NCI-H748 (cell line): ENCODE measurements around the gene MTFMT.
"Not testable (repeated sequence)": the region's sequence is repeated elsewhere in the genome, so short reads cannot be mapped to it uniquely, and the experiment has no call there.

ENCODE experiments used
- DNase-seq: peaks from one replicate; lab custom pipeline; 2025; ENCODE audit not compliant: unreplicated experiment; lab: John Stamatoyannopoulos, UW

Gene MTFMT

DNA sequence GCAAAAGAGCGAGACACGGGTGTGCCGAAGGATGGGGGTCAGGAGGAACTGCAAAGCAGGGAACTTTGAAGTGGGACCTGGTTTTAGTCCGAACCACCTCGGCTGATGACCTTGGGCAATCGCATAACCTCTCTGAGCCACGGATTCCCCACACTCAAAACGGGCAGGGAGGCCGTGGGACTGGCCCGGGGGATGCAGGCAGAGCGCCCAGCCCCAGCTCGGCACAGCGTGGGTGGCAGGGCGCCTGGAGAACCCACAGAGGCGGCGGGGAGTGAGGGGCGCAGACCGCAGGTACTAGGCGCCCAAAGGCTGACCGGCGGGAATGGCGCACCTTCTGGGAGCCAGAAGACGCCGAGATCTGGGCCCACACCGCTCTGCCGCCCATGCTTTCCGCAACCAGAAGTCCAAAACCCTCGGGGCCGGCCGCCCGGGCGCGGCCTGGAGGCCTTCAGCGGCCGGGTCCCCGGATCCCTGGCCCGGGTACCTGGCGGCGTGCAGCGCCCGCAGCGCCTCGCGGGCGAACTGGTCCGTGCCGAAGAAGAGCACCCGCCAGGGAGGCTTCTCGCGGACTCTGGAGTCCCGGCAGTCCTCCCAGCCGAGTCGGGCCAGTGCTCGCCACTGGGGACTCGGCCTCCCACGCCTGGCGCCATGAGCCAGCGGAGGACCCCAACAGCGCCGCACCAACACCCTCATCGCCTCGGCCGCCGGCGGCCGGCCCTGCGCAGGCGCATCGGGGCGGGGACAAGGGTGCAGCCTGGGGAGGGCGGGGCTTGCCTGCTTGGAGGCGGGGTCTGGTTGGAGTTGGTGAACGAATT lies at the start of gene MTFMT:
MTFMT (minus strand) TSS at position 719 of the 815 bp plus-strand sequence; CDS start at position 693, 26 bp downstream.
- DNase-seq, result peak; percentile 84

- no peak for DNase-seq
Measured at GRCh38 chr15:65077981-65078352, 48.5 kb upstream of the MTFMT start.

GRCh38 chr15:65077291-65077980 lies 48.0 kb upstream of the MTFMT start:
- no peak for DNase-seq

- no peak for DNase-seq
Measured at GRCh38 chr15:65076486-65077290, 47.2 kb upstream of the MTFMT start, which contains the start of gene KBTBD13. Gene KBTBD13, plus strand, starts transcription at chr15:65076746. Its CDS starts 70 bp downstream, at chr15:65076816.

- not testable (repeated sequence) for DNase-seq
Measured at GRCh38 chr15:65075607-65076395, 46.4 kb upstream of the MTFMT start.

GRCh38 chr15:65074946-65075345 lies 45.5 kb upstream of the MTFMT start:
- not testable (repeated sequence) for DNase-seq

- no peak for DNase-seq
Measured at GRCh38 chr15:65072617-65073016, 43.2 kb upstream of the MTFMT start.

GRCh38 chr15:65072027-65072426 lies 42.6 kb upstream of the MTFMT start:
- no peak for DNase-seq

DNA sequence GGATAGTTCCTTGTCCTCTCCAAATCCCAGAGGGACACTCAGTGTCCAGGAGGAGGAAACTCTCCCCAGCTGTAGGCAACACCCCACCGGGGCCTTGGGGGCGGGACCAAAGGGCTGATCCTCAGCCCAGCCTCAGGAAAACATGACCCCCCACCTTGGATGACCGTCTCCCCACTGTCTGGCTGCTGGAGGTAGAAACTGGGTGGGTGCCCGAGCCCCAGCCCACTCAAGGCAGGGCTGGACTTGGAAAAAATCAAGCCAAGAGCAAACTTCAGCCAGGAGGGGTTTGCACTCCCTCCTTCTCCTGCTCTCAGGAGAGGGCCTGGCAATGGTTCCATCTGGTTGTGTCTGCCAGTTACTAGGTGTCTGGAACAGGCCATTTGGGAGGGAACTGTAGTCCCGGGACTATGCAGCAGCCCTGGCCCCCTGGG lies 42.0 kb upstream of the MTFMT start:
- DNase-seq, result no peak

GRCh38 chr15:65069779-65070546 lies 40.5 kb upstream of the MTFMT start:
- DNase-seq, result no peak

- DNase-seq, result no peak
Measured at GRCh38 chr15:65069179-65069578, 39.7 kb upstream of the MTFMT start.

DNA sequence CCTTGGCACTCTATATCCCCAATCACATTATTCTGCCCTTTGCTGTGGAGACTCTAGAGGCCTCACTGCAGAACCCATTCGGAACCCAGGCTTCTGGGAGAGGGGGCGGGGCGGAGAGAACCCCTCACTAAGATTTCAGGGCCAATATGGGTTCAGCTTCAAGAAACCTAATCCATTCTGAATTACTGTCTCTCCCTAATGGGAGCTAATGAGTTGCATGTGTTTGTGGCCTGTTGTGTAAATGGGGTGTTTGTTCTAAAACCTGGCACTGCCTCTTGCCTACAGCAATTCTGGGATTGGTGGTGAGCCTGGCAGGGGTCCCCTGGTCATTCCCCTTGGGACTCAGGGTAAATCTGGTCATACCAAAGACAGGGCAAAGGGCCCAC lies 39.0 kb upstream of the MTFMT start:
- DNase-seq, result no peak

DNA sequence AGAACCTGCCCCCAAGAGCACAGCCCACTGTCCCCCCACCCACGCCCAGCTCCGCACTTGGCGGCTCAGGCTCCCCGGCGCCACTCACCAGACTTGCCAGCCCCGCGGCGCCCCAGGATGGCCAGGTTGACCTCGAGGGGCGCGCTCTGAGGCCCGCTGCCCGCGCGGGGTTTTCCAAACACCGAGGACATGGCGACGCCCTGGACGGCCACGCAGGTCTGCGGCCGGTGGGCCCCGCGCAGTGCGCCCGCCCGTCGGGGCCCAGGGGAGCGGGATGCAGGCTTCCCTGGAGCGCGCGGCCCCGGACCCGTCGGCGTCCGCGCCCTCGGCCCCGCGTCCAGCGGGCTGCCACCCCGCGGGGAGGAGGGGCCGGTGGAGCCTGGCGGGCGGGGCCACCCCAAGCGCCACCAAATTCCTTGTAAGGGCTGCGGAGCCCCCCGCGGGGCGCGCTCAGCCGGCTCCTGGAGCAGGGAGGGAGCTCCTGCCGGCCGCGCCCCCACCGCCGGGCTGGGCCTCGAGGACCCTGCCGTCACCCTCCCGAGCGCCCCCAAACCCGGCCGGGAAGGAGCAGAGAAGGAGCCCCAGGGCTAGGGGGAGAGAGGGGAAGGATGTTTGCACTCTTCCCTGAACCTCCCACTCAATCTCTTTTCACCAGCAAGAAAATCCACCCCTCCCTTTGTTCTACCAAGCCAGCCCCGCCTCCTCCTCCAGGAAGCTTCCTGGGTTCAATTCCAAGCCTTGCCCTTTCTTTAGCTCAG lies 38.4 kb upstream of the MTFMT start, which contains the start of gene RASL12:
RASL12 (minus strand) TSS at position 347 of the 758 bp plus-strand sequence; CDS start at position 191, 156 bp downstream.
- no peak for DNase-seq

DNA sequence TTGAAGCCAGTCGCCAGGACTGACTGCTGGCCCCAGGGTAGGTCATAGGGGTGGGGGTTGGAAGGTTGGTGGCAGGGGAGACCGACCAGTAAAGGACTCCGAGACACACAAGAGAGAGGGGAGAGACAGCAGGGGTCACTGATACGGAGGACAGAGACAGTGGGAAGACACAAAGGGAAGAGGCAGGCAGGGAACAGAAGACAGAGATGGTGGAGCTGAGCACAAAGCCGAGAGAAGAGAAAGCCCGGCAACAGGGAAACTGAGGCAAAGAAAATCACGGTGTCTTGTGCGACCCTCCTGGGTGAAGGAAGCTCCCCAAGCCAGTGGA lies 37.8 kb upstream of the MTFMT start:
- no peak for DNase-seq

- no peak for DNase-seq
Measured at GRCh38 chr15:65066635-65067316, 37.3 kb upstream of the MTFMT start.

DNA sequence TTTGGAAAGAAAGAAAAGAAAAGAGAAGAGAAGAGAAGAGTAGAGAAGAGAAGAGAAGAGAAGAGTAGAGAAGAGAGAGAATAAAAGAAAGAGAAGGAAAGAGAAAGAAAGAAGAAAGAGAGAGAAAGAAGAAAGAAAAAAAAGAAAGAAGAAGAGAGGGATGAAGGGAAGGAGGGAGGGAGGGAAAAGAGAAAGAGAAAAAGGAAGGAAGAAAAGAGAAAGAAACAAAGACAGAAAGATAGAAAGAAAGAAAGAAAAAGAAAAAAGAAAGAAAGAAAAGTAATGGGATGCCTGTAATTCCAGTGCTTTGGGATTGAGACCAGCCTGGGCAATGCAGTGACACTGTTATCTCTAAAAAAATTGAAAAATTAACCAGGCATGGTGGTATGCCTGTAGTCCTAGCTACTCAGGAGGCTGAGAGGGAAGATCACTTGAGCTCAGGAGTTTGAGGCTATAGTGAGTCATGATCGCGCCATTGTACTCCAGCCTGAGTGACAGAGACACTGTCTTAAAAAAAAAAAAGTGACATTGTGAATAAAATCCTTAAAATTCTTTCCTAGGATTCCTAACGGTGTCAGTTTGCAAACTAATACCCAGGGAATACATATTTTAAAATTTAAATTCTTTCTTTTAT lies 36.7 kb upstream of the MTFMT start:
- no peak for DNase-seq

GRCh38 chr15:65062726-65063125 lies 33.3 kb upstream of the MTFMT start:
- no peak for DNase-seq

DNA sequence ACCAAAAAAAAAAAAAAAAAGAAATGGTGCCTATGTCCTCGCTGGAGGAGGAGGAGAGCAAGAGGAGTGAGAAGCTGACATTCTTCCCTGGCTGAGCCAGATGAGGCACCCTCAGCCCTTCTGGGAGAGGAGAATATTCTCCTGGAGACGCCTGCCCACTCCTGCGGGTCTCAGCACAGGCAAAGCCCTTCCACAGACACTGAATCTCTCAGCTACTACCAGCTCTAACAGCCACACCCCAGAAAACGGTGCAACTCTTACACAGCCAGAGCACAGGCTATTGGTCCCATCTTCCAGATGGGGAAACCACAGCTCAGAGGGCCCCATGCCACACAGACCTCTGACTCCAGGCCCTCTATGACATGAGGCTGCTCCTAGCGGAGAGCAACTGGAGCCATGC lies 32.6 kb upstream of the MTFMT start:
- DNase-seq, result no peak
